ENCODE data around the gene CFHR5. TPM values are rescaled to one million over a fixed set of nuclear protein-coding genes. Genes with fewer than 3 reads are reported as not detected.

CFHR5 gene
- total RNA-seq, 2 experiments from 2014 or later: not detected

DNA sequence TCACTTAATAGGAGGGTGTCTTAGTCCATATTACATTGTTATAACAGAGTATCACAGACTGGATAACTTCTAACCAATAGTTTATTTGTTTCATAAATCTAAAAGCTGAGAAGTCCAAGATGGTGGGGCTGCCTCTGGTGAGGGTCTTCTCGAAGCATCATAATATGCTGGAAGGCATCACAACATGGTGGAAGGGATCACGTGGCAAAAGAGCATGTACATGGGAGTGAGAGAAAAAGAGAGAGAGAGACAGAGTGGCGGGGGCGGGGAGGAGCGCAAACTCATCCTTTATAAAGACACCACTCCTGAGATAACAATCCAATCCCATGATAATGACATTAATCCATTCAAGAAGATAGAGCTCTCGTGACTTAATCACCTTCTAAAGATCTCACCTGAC lies 31.5 kb downstream of the CFHR5 start:
- DNase-seq (no peak), ATAC-seq (ENCODE audit: poor library complexity) (no peak)
- H3K4me1 ChIP-seq (ENCODE audit: insufficient read depth, low read length): no peaks in the 10 kb centered on the region
- no peaks in the 10 kb centered on the region for H3K27me3 ChIP-seq (ENCODE audit: control insufficient read depth in 1 of 2, insufficient read depth in 2 of 2, low read length in 2 of 2)
- no peak overlapping the region for H3K4me3 ChIP-seq (ENCODE audit: low read length)
- intact Hi-C loops (cut with DNase I, micrococcal nuclease): no loop called here
- Mint-ChIP-seq H3K27me3 (no peaks in the 10 kb centered on the region), H3K27ac (no peak overlapping the region), H3K4me1 (ENCODE audit: low read depth) (no peaks in the 10 kb centered on the region), H3K9me3 (no peaks in the 10 kb centered on the region), H3K4me3 (no peak overlapping the region), H3K36me3 (ENCODE audit: low read depth) (no peaks in the 10 kb centered on the region)
- ChIA-PET POLR2A (no interaction called here), CTCF (no interaction called here)
- H3K9me3 ChIP-seq (ENCODE audit: control insufficient read depth in 1 of 2, insufficient read depth in 1 of 2, low read length in 2 of 2): no peaks in the 10 kb centered on the region
- H3K36me3 ChIP-seq (ENCODE audit: insufficient read depth, low read length): no peaks in the 10 kb centered on the region
- no peak overlapping the region for H3K27ac ChIP-seq (ENCODE audit: low read depth in 1 of 2, low read length in 2 of 2)
- no peak for TF ChIP-seq CTCF (IDR thresholded peaks at IDR 0.05)

DNA sequence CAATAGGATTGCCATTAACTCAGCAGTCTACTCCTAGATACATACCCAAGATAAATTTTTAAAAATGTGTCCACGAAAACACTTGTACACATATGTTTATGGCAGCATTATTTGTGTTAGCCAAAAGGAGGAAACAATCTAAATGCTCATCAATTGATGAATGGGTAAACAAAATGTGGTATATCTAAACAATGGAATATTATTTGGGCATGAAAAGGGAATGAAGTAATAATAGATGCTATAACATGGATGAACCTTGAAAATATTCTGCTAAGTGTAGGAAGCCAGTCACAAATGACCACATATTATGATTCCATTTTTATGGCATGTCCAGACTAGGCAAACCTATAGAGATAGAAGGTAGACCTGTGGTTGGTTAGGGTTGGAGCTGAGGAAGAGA lies 34.3 kb downstream of the CFHR5 start:
- Histone ChIP-seq H3K27ac (ENCODE audit: low read depth in 1 of 2, low read length in 2 of 2) (no peak overlapping the region), H3K9me3 (ENCODE audit: control insufficient read depth in 1 of 2, insufficient read depth in 1 of 2, low read length in 2 of 2) (no peaks in the 10 kb centered on the region), H3K4me3 (ENCODE audit: low read length) (no peak overlapping the region), H3K4me1 (ENCODE audit: insufficient read depth, low read length) (no peaks in the 10 kb centered on the region), H3K27me3 (ENCODE audit: control insufficient read depth in 1 of 2, insufficient read depth in 2 of 2, low read length in 2 of 2) (no peaks in the 10 kb centered on the region), H3K36me3 (ENCODE audit: insufficient read depth, low read length) (no peaks in the 10 kb centered on the region)
- intact Hi-C loops (cut with DNase I, micrococcal nuclease): no loop called here
- TF ChIP-seq CTCF (IDR thresholded peaks at IDR 0.05): no peak
- no peak for DNase-seq
- CTCF ChIA-PET: no interaction called here
- Mint-ChIP-seq H3K4me1 (ENCODE audit: low read depth) (no peaks in the 10 kb centered on the region), H3K36me3 (ENCODE audit: low read depth) (no peaks in the 10 kb centered on the region), H3K4me3 (no peak overlapping the region), H3K9me3 (no peaks in the 10 kb centered on the region), H3K27ac (no peak overlapping the region), H3K27me3 (no peaks in the 10 kb centered on the region)
- POLR2A ChIA-PET: no interaction called here
- no peak for ATAC-seq (ENCODE audit: poor library complexity)

- no peaks in the 10 kb centered on the region for H3K9me3 ChIP-seq (ENCODE audit: control insufficient read depth in 1 of 2, insufficient read depth in 1 of 2, low read length in 2 of 2)
- no peak overlapping the region for H3K27ac ChIP-seq (ENCODE audit: low read depth in 1 of 2, low read length in 2 of 2)
- DNase-seq (no peak), ATAC-seq (ENCODE audit: poor library complexity) (no peak)
- H3K36me3 Mint-ChIP-seq (ENCODE audit: low read depth): no peaks in the 10 kb centered on the region
- H3K4me1 Mint-ChIP-seq (ENCODE audit: low read depth): no peaks in the 10 kb centered on the region
- no peak overlapping the region for H3K4me3 ChIP-seq (ENCODE audit: low read length)
- TF ChIP-seq CTCF (IDR thresholded peaks at IDR 0.05): no peak
- no peaks in the 10 kb centered on the region for H3K9me3 Mint-ChIP-seq
- intact Hi-C loops (cut with DNase I, micrococcal nuclease): no loop called here
- no peaks in the 10 kb centered on the region for H3K27me3 ChIP-seq (ENCODE audit: control insufficient read depth in 1 of 2, insufficient read depth in 2 of 2, low read length in 2 of 2)
- no peaks in the 10 kb centered on the region for H3K36me3 ChIP-seq (ENCODE audit: insufficient read depth, low read length)
- no peak overlapping the region for H3K27ac Mint-ChIP-seq
- no peaks in the 10 kb centered on the region for H3K27me3 Mint-ChIP-seq
- H3K4me3 Mint-ChIP-seq: no peak overlapping the region
- ChIA-PET POLR2A (no interaction called here), CTCF (no interaction called here)
- H3K4me1 ChIP-seq (ENCODE audit: insufficient read depth, low read length): no peaks in the 10 kb centered on the region
Measured at GRCh38 chr1:197013234-197013633, 35.9 kb downstream of the CFHR5 start.

Data from CD4-positive, alpha-beta T cell (primary cell).